Adrenal gland (tissue), 12 donors: ENCODE data around the gene CUEDC2. TPM values are rescaled to one million over a fixed set of nuclear protein-coding genes. Genes with fewer than 3 reads are reported as not detected.

Experiments
- DNase-seq, 7 donors: peaks; one replicate each; pipeline ENCODE4 v3.0.0-alpha.2; 2019 to 2020
- H3K27ac ChIP-seq, 5 donors: fragments of 200-600 bp; sonication (generic) in 4 of 5; 1 replicate in 3 of 5; 2 replicates in 2 of 5; pipeline versions ENCODE4 v1.5.1 to v1.8.0; 2016 to 2020; ENCODE audit warnings: mild to moderate bottlenecking in 1 of 5
- H3K27me3 ChIP-seq: fragments of 200-600 bp; 2 replicates; pipeline ENCODE4 v1.8.0; 2021
- H3K36me3 ChIP-seq, 2 donors: fragments of 200-600 bp; replicated peaks in 1 of 2; 1 replicate in 1 of 2; 2 replicates in 1 of 2; pipeline versions ENCODE4 v1.5.1 to v1.8.0; 2018 to 2022
- H3K4me1 ChIP-seq, 2 donors: fragments of 200-600 bp; replicated peaks in 1 of 2; 1 replicate in 1 of 2; 2 replicates in 1 of 2; pipeline versions ENCODE4 v1.5.1 to v1.8.0; 2018 to 2021
- H3K4me3 ChIP-seq, 4 donors: fragments of 200-600 bp; sonication (generic) in 3 of 4; one replicate each; pipeline ENCODE4 v1.5.1; 2016 to 2018
- H3K9me3 ChIP-seq, 3 donors: fragments of 200-600 bp; sonication (generic) in 1 of 3; replicated peaks in 1 of 3; 1 replicate in 2 of 3; 2 replicates in 1 of 3; pipeline versions ENCODE4 v1.5.1 to v1.8.0; 2016 to 2021
- CTCF ChIP-seq, 6 experiments: fragments of 450-650 bp in 4 of 6; fragments of 200-600 bp in 2 of 6; sonication (generic) in 1 of 6; IDR thresholded peaks; 1 replicate in 5 of 6; 2 replicates in 1 of 6; pipeline versions ENCODE4 v1.5.1 to v1.8.0; 2016 to 2021; ENCODE audit warnings: antibody characterized with exemption in 6 of 6, mild to moderate bottlenecking in 2 of 6, moderate library complexity in 1 of 6
- POLR2A ChIP-seq, 2 donors: fragments of 450-650 bp; IDR thresholded peaks; one replicate each; pipeline ENCODE4 v1.6.1; 2017; ENCODE audit warnings: antibody characterized with exemption in 2 of 2, mild to moderate bottlenecking in 2 of 2, moderate library complexity in 1 of 2
- WGBS, 4 donors: extraction: QIAGEN DNeasy Blood & Tissue Kit in 2 of 4; methylation state at CpG; one replicate each; pipeline versions ENCODE4 v1.1.5 to v1.1.7; 2013 to 2017; 5-methylcytosine and 5-hydroxymethylcytosine counted together
- intact Hi-C, 2 donors: fragments of 100-400 bp; cut with DNase I; formaldehyde crosslinking; loops; one replicate each; pipeline versions ENCODE4 v1.14.1 to v1.15.0; 2022 to 2023
- polyA plus RNA-seq, 3 donors: library from polyadenylated mRNA; stranded (reverse); fragments of 200-250 nt in 2 of 3; fragments of 350-450 nt in 1 of 3; fragmentation: Illumina TruSeq in 1 of 3; extraction: RNeasy Lipid Tissue Mini Kit (QIAGEN cat#74804) in 1 of 3; gene quantifications; one replicate each; pipeline ENCODE4 v1.2.3, GENCODE V29; 2013 to 2014
- total RNA-seq, 9 donors: library from RNA; depleted of rRNA in 4 of 9; stranded (reverse); fragments of >200 nt in 4 of 9; fragments of 120-200 nt in 1 of 9; fragmentation: NEBNext Ultra II Directional in 1 of 9; extraction: Animal tissue kit (Norgen Biotek cat#: 25700) in 1 of 9; gene quantifications; one replicate each; pipeline versions ENCODE4 v1.1.0 to v1.2.4, GENCODE V29; 2013 to 2023
- donor health status: healthy with polysubstance abuse.
- donor health status: Bipolar disorder and iron deficiency.
- donor health status: DM: yes; HTN: yes; CAD: no.
- donor health status: DM: no; HTN: no; CAD: no.
- donor health status: DM: no; HTN: no; CAD: no.
- donor health status: DM: yes; HTN: yes; CAD: no.

The CUEDC2 gene
- total and polyA plus RNA-seq, 12 donors = 70.2 to 115 (median 79.7) TPM

GRCh38 chr10:102470579-102471546 is 38.5 kb upstream of the CUEDC2 start:
- TF ChIP-seq POLR2A (IDR thresholded peaks at IDR 0.05) = no peak
- TF ChIP-seq CTCF (IDR thresholded peaks at IDR 0.05) = no peak
- H3K4me3 ChIP-seq = no peak overlapping the region
- intact Hi-C loops = no loop called here
- no peaks in the 10 kb centered on the region for H3K36me3 ChIP-seq
- H3K4me1 ChIP-seq = no peaks in the 10 kb centered on the region
- WGBS, 4 donors = 92 to 95% (median 93%) methylated on average over 19 to 36 of the region's 36 CpGs
- no peak for DNase-seq
- H3K27ac ChIP-seq = no peak overlapping the region
- H3K27me3 ChIP-seq = no peaks in the 10 kb centered on the region
- H3K9me3 ChIP-seq = no peaks in the 10 kb centered on the region

GRCh38 chr10:102468683-102469082 is 36.3 kb upstream of the CUEDC2 start:
- Histone ChIP-seq H3K9me3 (no peaks in the 10 kb centered on the region), H3K27me3 (no peaks in the 10 kb centered on the region), H3K4me1 (no peaks in the 10 kb centered on the region), H3K27ac (peak overlapping the region in 1 of 5 donors; percentile 52), H3K4me3 (no peak overlapping the region), H3K36me3 (no peaks in the 10 kb centered on the region)
- TF ChIP-seq POLR2A (IDR thresholded peaks at IDR 0.05) = no peak
- TF ChIP-seq CTCF (IDR thresholded peaks at IDR 0.05) = no peak
- intact Hi-C loops = no loop called here
- no peak for DNase-seq
- WGBS, 4 donors = 70 to 84% (median 78%) methylated on average over 9 of the region's 9 CpGs

- H3K9me3 ChIP-seq = no peaks in the 10 kb centered on the region
- H3K27me3 ChIP-seq = no peaks in the 10 kb centered on the region
- intact Hi-C loops = no loop called here
- H3K4me1 ChIP-seq = no peaks in the 10 kb centered on the region
- no peak for DNase-seq
- TF ChIP-seq POLR2A (IDR thresholded peaks at IDR 0.05) (no peak), CTCF (IDR thresholded peaks at IDR 0.05) (no peak)
- H3K27ac ChIP-seq = peak overlapping the region in 1 of 5 donors; percentile 52
- no peaks in the 10 kb centered on the region for H3K36me3 ChIP-seq
- 55 to 63% (median 60%) methylated on average over 6 of the region's 6 CpGs for WGBS, 4 donors
- H3K4me3 ChIP-seq = no peak overlapping the region
Measured at GRCh38 chr10:102467971-102468438, 35.6 kb upstream of the CUEDC2 start.

GRCh38 chr10:102467318-102467717 is 34.9 kb upstream of the CUEDC2 start:
- Histone ChIP-seq H3K27me3 (no peaks in the 10 kb centered on the region), H3K36me3 (no peaks in the 10 kb centered on the region), H3K9me3 (no peaks in the 10 kb centered on the region), H3K4me3 (no peak overlapping the region), H3K4me1 (no peaks in the 10 kb centered on the region), H3K27ac (no peak overlapping the region)
- DNase-seq = no peak
- intact Hi-C loops = no loop called here
- WGBS, 4 donors = 70 to 91% (median 81%) methylated on average over 6 of the region's 6 CpGs
- TF ChIP-seq CTCF (IDR thresholded peaks at IDR 0.05) = no peak
- TF ChIP-seq POLR2A (IDR thresholded peaks at IDR 0.05) = no peak
